Neuronal stem cell (in vitro differentiated cells): ENCODE results near the gene DLL4.

Source experiments
- DNase-seq: peaks from one replicate; pipeline ENCODE4 v3.0.0-alpha.2; 2013; ENCODE audit warnings: low spot score
- H2AFZ ChIP-seq: one replicate; pipeline ENCODE4 v1.6.1; 2013; ENCODE audit warnings: mild to moderate bottlenecking, low read length, inconsistent platforms
- H2AK5ac ChIP-seq: 2 replicates; pipeline ENCODE4 v1.6.1; 2013; ENCODE audit warnings: low read depth, mild to moderate bottlenecking, inconsistent platforms, low read length, moderate library complexity, mixed read lengths
- H2BK120ac ChIP-seq: 2 replicates; pipeline ENCODE4 v1.6.1; 2013; ENCODE audit warnings: low read depth, mild to moderate bottlenecking, inconsistent platforms, low read length, moderate library complexity, mixed read lengths
- H2BK12ac ChIP-seq: one replicate; pipeline ENCODE4 v1.6.1; 2013; ENCODE audit warnings: low read length, inconsistent platforms
- H2BK15ac ChIP-seq: 2 replicates; pipeline ENCODE4 v1.6.1; 2013; ENCODE audit warnings: mild to moderate bottlenecking, low read length, inconsistent platforms, mixed read lengths
- H2BK5ac ChIP-seq: one replicate; pipeline ENCODE4 v1.6.1; 2013; ENCODE audit warnings: inconsistent platforms, mild to moderate bottlenecking, low read length, moderate library complexity
- H3K14ac ChIP-seq: one replicate; pipeline ENCODE4 v1.6.1; 2013; ENCODE audit warnings: low read length, inconsistent platforms
- H3K18ac ChIP-seq: 2 replicates; pipeline ENCODE4 v1.6.1; 2013; ENCODE audit warnings: low read length, inconsistent platforms
- H3K23ac ChIP-seq: 2 replicates; pipeline ENCODE4 v1.6.1; 2013; ENCODE audit warnings: low read depth, mild to moderate bottlenecking, mixed read lengths, low read length, inconsistent platforms; ENCODE audit not compliant: poor library complexity
- H3K27ac ChIP-seq: replicated peaks from 3 replicates; pipeline ENCODE4 v1.5.1; 2013; ENCODE audit warnings: low read length, inconsistent platforms
- H3K27me3 ChIP-seq, 3 experiments: 2 replicates each; pipeline ENCODE4 v1.6.1; 2013; ENCODE audit warnings: low read length in 3 of 3, mild to moderate bottlenecking in 2 of 3, inconsistent platforms in 1 of 3, low read depth in 1 of 3, mixed read lengths in 1 of 3, moderate library complexity in 1 of 3; ENCODE audit not compliant: control insufficient read depth in 3 of 3, insufficient read depth in 3 of 3
- H3K36me3 ChIP-seq, 2 donors: replicated peaks in 1 of 2; 2 replicates each; pipeline ENCODE4 v1.6.1; 2013; ENCODE audit warnings: low read length in 2 of 2; ENCODE audit not compliant: control insufficient read depth in 2 of 2, insufficient read depth in 2 of 2
- H3K4ac ChIP-seq: 2 replicates; pipeline ENCODE4 v1.6.1; 2013; ENCODE audit warnings: inconsistent platforms, mild to moderate bottlenecking, low read length, moderate library complexity
- H3K4me1 ChIP-seq, 2 donors: 1 replicate in 1 of 2; 2 replicates in 1 of 2; pipeline ENCODE4 v1.6.1; 2013; ENCODE audit warnings: low read length in 2 of 2, low read depth in 1 of 2; ENCODE audit not compliant: control insufficient read depth in 2 of 2, insufficient read depth in 1 of 2
- H3K4me2 ChIP-seq: one replicate; pipeline ENCODE4 v1.6.1; 2013; ENCODE audit warnings: mild to moderate bottlenecking, low read length, inconsistent platforms; ENCODE audit not compliant: insufficient read depth, poor library complexity, severe bottlenecking
- H3K4me3 ChIP-seq, 2 donors: 2 replicates each; pipeline ENCODE4 v1.5.1; 2013; ENCODE audit warnings: low read length in 2 of 2, mild to moderate bottlenecking in 2 of 2, inconsistent platforms in 1 of 2, moderate library complexity in 1 of 2
- H3K79me1 ChIP-seq: one replicate; pipeline ENCODE4 v1.6.1; 2013; ENCODE audit warnings: low read depth, mild to moderate bottlenecking, inconsistent platforms, low read length, moderate library complexity
- H3K9ac ChIP-seq: one replicate; pipeline ENCODE4 v1.6.1; 2013; ENCODE audit warnings: mild to moderate bottlenecking, low read depth, low read length, inconsistent platforms; ENCODE audit not compliant: poor library complexity
- H3K9me3 ChIP-seq, 2 donors: replicated peaks in 1 of 2; 2 replicates each; pipeline versions ENCODE3 to v1.6.1; 2013; ENCODE audit warnings: low read length in 2 of 2, mild to moderate bottlenecking in 2 of 2, inconsistent platforms in 1 of 2, low read depth in 1 of 2, mixed read lengths in 1 of 2, moderate library complexity in 1 of 2; ENCODE audit not compliant: control insufficient read depth in 2 of 2, insufficient read depth in 1 of 2
- H4K8ac ChIP-seq: one replicate; pipeline ENCODE4 v1.6.1; 2013; ENCODE audit warnings: low read depth, mild to moderate bottlenecking, inconsistent platforms, low read length, moderate library complexity
- H4K91ac ChIP-seq: one replicate; pipeline ENCODE4 v1.6.1; 2013; ENCODE audit warnings: low read length, low read depth, mild to moderate bottlenecking, inconsistent platforms; ENCODE audit not compliant: poor library complexity
- WGBS, 2 donors: extraction: QIAGEN DNeasy Blood & Tissue Kit; methylation state at CpG; one replicate each; pipeline ENCODE4 v1.1.7; 2013; ENCODE audit warnings: missing lambda C conversion rate in 2 of 2, mixed read lengths in 1 of 2; ENCODE audit not compliant: insufficient read length in 2 of 2, insufficient replicate concordance in 1 of 2; ENCODE audit errors: extremely low coverage in 2 of 2; 5-methylcytosine and 5-hydroxymethylcytosine counted together

The DLL4 gene

DNA sequence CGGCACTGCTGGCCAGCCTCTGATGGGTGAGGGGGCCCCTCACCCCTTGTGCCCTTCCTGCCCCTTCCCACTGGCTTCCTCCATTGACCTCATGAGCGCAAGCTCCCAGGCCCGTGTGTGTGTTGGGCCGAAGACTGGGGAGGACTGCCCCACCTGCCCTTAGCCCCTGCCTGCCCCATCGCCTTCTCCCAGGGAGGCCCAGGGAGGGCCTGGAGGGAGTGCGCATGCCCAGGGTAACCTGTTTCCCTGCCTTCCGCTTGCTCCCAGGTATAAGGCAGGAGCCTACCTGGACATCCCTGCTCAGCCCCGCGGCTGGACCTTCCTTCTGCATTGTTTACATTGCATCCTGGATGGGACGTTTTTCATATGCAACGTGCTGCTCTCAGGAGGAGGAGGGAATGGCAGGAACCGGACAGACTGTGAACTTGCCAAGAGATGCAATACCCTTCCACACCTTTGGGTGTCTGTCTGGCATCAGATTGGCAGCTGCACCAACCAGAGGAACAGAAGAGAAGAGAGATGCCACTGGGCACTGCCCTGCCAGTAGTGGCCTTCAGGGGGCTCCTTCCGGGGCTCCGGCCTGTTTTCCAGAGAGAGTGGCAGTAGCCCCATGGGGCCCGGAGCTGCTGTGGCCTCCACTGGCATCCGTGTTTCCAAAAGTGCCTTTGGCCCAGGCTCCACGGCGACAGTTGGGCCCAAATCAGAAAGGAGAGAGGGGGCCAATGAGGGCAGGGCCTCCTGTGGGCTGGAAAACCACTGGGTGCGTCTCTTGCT, 8.8 kb downstream of the DLL4 start:
- no peak overlapping the region for H2BK120ac ChIP-seq
- H2AK5ac ChIP-seq = peak overlapping the region; percentile 44
- H3K79me1 ChIP-seq = no peaks in the 10 kb centered on the region
- H4K91ac ChIP-seq = no peak overlapping the region
- no peaks in the 10 kb centered on the region for H3K36me3 ChIP-seq
- H3K27me3 ChIP-seq = peaks cover 0 to 11% (median 3%) of the 10 kb centered on the region in 3 experiments
- no peak overlapping the region for H3K27ac ChIP-seq
- no peak overlapping the region for H2BK15ac ChIP-seq
- H3K9ac ChIP-seq = peak overlapping the region; percentile 0
- no peak for DNase-seq
- no peak overlapping the region for H3K4me2 ChIP-seq
- peak overlapping the region; percentile 71 for H2AFZ ChIP-seq
- H2BK12ac ChIP-seq = no peak overlapping the region
- no peak overlapping the region for H3K23ac ChIP-seq
- no peak overlapping the region for H3K4ac ChIP-seq
- no peak overlapping the region for H2BK5ac ChIP-seq
- no CpG with 5 or more reads among the region's 19 CpGs for WGBS, 2 donors
- H3K14ac ChIP-seq = no peak overlapping the region
- peak overlapping the region; percentile 5 for H3K18ac ChIP-seq
- H3K9me3 ChIP-seq = no peaks in the 10 kb centered on the region
- H3K4me1 ChIP-seq = peaks cover 10% of the 10 kb centered on the region in 2 donors
- H4K8ac ChIP-seq = no peak overlapping the region
- no peak overlapping the region for H3K4me3 ChIP-seq

DNA sequence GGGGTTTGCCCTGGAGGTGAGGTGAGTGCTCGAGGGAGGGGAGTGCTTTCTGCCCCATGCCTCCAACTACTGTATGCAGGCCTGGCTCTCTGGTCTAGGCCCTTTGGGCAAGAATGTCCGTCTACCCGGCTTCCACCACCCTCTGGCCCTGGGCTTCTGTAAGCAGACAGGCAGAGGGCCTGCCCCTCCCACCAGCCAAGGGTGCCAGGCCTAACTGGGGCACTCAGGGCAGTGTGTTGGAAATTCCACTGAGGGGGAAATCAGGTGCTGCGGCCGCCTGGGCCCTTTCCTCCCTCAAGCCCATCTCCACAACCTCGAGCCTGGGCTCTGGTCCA, 9.4 kb downstream of the DLL4 start:
- Histone ChIP-seq H3K23ac (no peak overlapping the region), H3K9me3 (no peaks in the 10 kb centered on the region), H3K14ac (no peak overlapping the region), H3K4me2 (no peak overlapping the region), H3K4ac (no peak overlapping the region), H3K36me3 (no peaks in the 10 kb centered on the region), H3K18ac (peak overlapping the region; percentile 11), H4K8ac (no peak overlapping the region), H3K27ac (no peak overlapping the region), H3K79me1 (no peaks in the 10 kb centered on the region), H2BK120ac (no peak overlapping the region), H3K9ac (peak overlapping the region; percentile 0), H2AK5ac (peak overlapping the region; percentile 44), H3K4me3 (no peak overlapping the region), H2AFZ (no peak overlapping the region), H2BK15ac (no peak overlapping the region), H3K27me3 (peaks cover 0 to 6% (median 0%) of the 10 kb centered on the region in 3 experiments), H2BK5ac (no peak overlapping the region), H4K91ac (no peak overlapping the region), H3K4me1 (peaks cover 10% of the 10 kb centered on the region in 2 donors), H2BK12ac (no peak overlapping the region)
- DNase-seq = no peak
- no CpG with 5 or more reads among the region's 6 CpGs for WGBS, 2 donors

DNA sequence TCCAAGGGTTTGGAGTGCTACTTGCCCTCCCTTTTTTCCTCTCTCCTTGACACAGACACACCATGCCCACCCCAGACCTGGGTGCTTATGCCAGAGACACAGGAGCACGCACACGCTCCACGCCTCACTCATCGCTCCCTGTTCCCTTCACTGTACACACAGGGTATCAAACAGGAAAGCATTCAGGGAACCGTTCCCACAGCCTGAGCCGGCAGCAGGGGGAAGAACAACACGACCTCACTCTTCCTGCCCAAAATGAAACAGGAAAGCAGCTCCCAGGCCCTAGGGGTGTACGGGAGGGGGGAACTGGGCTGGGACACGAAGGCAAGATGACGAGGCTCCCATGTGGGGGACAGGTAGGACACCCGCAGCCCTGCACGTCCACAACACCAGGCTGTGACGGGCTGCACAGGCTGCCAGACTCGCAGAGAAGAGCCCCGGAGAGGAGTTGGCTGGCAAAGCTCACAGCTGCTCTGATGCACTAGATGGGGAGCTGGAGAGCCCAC, 11.2 kb downstream of the DLL4 start:
- Histone ChIP-seq H4K8ac (no peak overlapping the region), H3K36me3 (no peaks in the 10 kb centered on the region), H3K18ac (peak overlapping the region; percentile 32), H3K4me1 (peaks cover 10% of the 10 kb centered on the region in 2 donors), H3K4me2 (no peak overlapping the region), H3K23ac (no peak overlapping the region), H2BK5ac (no peak overlapping the region), H2BK12ac (peak overlapping the region; percentile 36), H2BK120ac (no peak overlapping the region), H3K9me3 (no peaks in the 10 kb centered on the region), H3K9ac (peak overlapping the region; percentile 36), H3K27me3 (peaks cover 0 to 4% (median 0%) of the 10 kb centered on the region in 3 experiments), H3K4ac (no peak overlapping the region), H3K4me3 (peak overlapping the region in 1 of 2 donors; percentile 63), H2AFZ (peak overlapping the region; percentile 99), H3K14ac (peak overlapping the region; percentile 3), H3K79me1 (no peaks in the 10 kb centered on the region), H2BK15ac (peak overlapping the region; percentile 92), H4K91ac (no peak overlapping the region), H3K27ac (no peak overlapping the region), H2AK5ac (peak overlapping the region; percentile 78)
- DNase-seq = no peak
- no CpG with 5 or more reads among the region's 15 CpGs for WGBS, 2 donors

DNA sequence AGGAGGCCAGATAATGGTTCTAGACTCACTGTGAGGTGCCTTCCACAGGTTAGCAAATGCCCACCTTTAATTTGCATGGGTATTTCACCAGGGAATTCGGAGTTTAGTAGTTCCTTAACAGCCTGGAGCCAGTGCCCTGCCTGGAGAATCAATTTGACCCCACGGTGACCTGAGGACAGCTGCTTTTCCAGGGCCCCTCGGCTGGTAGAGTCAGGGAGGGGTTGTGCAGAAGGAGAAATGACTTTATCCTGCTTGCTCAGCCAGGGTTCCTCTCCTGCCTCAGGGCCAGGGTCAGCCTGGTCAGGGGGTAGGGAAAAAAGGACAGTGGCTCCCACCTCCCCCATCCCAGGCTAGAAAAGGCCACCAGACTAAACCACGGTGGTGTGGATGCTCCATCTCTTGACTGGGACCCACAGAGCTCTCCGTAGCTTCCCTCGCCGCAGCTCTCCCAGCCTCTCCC, 12.0 kb downstream of the DLL4 start:
- peak overlapping the region; percentile 64 for H3K27ac ChIP-seq
- peak overlapping the region; percentile 50 for H3K14ac ChIP-seq
- H2BK15ac ChIP-seq = no peak overlapping the region
- peak overlapping the region; percentile 86 for H3K9ac ChIP-seq
- peak overlapping the region; percentile 30 for H3K23ac ChIP-seq
- H2BK120ac ChIP-seq = no peak overlapping the region
- peak overlapping the region; percentile 94 for H4K91ac ChIP-seq
- H3K79me1 ChIP-seq = no peaks in the 10 kb centered on the region
- no peak overlapping the region for H2BK12ac ChIP-seq
- H4K8ac ChIP-seq = peak overlapping the region; percentile 90
- no peaks in the 10 kb centered on the region for H3K9me3 ChIP-seq
- H3K36me3 ChIP-seq = no peaks in the 10 kb centered on the region
- no peak overlapping the region for H3K4ac ChIP-seq
- whole genome bisulfite sequencing, 2 donors = no CpG with 5 or more reads among the region's 7 CpGs
- H3K4me3 ChIP-seq = peak overlapping the region; percentile 53 to 63
- peak overlapping the region; percentile 67 for H3K4me2 ChIP-seq
- H2BK5ac ChIP-seq = peak overlapping the region; percentile 31
- peak overlapping the region; percentile 99 for H2AFZ ChIP-seq
- H3K4me1 ChIP-seq = peaks cover 10% of the 10 kb centered on the region in 2 donors
- peaks cover 0 to 4% (median 0%) of the 10 kb centered on the region in 3 experiments for H3K27me3 ChIP-seq
- H2AK5ac ChIP-seq = peak overlapping the region; percentile 30
- DNase-seq = no peak
- peak overlapping the region; percentile 93 for H3K18ac ChIP-seq
